Keratinocyte (primary cell): ENCODE results near the gene CNOT8.

ENCODE experiments used
- EZH2 ChIP-seq: IDR thresholded peaks from one replicate; pipeline ENCODE4 v1.6.1; 2012; ENCODE audit warnings: inconsistent platforms, mild to moderate bottlenecking, low read length, moderate library complexity
- TF ChIP-seq, protein P1 (sequence below), 3 experiments: IDR thresholded peaks in 1 of 3; conservative IDR thresholded peaks in 1 of 3; optimal IDR thresholded peaks in 1 of 3; 2 replicates in 2 of 3; 3 replicates in 1 of 3; pipeline versions ENCODE3 to v1.5.1; 2011; ENCODE audit warnings: low read length in 3 of 3, mild to moderate bottlenecking in 3 of 3, moderate library complexity in 2 of 3, control low read depth in 1 of 3, inconsistent platforms in 1 of 3; ENCODE audit not compliant: insufficient read depth in 2 of 3; ENCODE audit errors: extremely low read depth in 1 of 3

DNA sequence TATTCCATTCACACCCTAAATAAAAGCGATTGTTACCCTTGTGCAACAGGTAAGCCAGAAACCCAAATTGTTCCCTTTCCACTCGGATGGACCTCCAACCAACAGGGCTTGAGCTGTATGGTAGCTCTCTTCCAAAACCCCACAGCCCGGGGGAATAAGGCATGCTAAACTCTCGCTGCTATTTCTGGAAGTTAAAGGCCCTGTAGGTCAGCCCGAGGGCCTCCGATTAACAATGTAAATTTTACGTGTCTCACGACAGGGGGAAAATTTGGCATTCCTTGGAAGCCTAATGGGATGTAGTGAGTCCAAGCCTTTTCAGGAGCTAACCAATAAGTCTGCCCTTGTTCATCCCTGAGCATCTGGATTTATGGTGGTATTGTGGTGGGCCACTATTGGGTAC is 26.0 kb downstream of the CNOT8 start:
- TF ChIP-seq, protein P1, sequence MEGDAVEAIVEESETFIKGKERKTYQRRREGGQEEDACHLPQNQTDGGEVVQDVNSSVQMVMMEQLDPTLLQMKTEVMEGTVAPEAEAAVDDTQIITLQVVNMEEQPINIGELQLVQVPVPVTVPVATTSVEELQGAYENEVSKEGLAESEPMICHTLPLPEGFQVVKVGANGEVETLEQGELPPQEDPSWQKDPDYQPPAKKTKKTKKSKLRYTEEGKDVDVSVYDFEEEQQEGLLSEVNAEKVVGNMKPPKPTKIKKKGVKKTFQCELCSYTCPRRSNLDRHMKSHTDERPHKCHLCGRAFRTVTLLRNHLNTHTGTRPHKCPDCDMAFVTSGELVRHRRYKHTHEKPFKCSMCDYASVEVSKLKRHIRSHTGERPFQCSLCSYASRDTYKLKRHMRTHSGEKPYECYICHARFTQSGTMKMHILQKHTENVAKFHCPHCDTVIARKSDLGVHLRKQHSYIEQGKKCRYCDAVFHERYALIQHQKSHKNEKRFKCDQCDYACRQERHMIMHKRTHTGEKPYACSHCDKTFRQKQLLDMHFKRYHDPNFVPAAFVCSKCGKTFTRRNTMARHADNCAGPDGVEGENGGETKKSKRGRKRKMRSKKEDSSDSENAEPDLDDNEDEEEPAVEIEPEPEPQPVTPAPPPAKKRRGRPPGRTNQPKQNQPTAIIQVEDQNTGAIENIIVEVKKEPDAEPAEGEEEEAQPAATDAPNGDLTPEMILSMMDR (optimal IDR thresholded peaks at IDR 0.05 in 1 of 3, IDR thresholded peaks at IDR 0.05 in 1 of 3, conservative IDR thresholded peaks at IDR 0.05 in 1 of 3; ENCODE audit: extremely low read depth in 1 of 3, insufficient read depth in 2 of 3, low read length in 3 of 3) = no peak
- TF ChIP-seq EZH2 = no peak
